GM11168 (cell line): Measurements from ENCODE around the gene CDON.

Experiments
- in situ Hi-C: fragments of 300-500 bp; cut with MboI; formaldehyde crosslinking; loops from one replicate; pipeline ENCODE4 v1.12.0; 2022; ENCODE audit warnings: low sequenced_read_pairs; ENCODE audit not compliant: unreplicated experiment

CDON gene

DNA sequence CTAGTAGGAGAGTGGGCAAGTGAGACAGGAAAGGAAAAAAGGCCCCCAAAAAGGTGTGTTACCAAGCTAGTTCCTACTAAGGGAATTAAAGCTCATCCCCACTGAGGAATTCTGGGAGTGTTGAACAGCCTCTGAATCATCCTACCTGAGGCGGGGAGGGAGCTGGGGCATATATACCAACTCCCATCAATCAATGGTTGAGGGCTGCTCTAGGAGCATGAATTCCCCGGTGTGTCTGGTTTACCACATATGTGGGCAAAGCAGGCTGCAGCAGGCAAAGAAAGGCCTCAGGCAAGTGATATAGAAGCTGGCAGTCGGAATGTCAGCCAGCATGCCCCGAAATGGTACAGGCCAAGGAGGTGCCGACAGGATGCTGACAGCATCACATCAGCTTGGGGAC is 23.6 kb upstream of the CDON start:
- in situ Hi-C loops: no loop called here

DNA sequence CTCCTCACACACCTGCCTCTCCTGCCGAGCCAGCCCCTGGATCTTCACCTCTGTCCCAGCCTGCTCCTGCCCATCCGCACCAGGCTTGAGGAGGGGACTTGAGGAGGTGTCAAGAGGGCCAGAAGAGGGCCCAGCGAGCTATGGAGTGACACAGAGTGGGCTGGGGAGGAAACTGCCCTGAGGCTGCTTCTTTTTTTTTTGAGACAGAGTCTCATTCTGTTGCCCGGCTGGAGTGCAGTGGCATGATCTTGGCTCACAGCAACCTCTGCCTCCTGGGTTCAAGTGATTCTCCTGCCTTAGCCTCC is 21.9 kb upstream of the CDON start:
- in situ Hi-C loops: no loop called here

DNA sequence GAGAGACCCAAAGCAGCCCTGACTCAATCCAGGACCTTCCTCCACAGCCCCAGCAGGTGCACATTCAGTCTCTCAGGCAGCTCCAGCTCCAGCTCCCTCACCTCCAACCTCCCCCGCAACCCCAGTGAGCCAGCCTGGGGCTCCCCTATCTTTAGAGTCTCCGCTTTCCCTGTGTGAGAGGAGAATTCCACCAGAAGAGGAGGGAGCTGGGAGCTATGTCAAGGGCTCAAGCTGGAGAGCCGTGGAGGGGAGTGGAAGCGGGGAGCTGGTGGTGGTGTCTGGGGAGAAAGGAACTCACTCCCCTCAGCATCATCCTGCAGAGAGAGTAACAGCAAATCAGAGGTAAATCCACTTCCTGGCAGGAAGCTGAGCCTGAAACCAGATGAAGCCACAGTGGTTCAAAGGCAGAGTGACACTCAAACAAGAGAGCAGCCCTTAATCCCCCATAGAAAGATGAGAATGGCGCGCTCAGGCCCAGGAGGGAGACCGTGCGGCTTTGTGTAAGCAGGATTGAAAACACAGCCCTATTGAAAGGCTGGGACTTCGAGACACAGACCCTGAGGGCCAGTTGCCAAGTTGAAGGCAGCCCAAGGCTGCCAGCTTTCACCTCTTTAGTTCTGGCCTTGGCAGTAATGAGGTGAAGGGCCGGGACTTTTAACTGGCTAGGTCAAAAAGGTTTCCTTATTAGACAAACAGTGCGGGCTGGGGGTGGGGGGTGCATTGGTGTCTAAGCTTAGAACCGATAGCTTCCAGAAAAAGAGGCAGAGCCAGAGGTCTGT is 21.4 kb upstream of the CDON start:
- in situ Hi-C loops: no loop called here

DNA sequence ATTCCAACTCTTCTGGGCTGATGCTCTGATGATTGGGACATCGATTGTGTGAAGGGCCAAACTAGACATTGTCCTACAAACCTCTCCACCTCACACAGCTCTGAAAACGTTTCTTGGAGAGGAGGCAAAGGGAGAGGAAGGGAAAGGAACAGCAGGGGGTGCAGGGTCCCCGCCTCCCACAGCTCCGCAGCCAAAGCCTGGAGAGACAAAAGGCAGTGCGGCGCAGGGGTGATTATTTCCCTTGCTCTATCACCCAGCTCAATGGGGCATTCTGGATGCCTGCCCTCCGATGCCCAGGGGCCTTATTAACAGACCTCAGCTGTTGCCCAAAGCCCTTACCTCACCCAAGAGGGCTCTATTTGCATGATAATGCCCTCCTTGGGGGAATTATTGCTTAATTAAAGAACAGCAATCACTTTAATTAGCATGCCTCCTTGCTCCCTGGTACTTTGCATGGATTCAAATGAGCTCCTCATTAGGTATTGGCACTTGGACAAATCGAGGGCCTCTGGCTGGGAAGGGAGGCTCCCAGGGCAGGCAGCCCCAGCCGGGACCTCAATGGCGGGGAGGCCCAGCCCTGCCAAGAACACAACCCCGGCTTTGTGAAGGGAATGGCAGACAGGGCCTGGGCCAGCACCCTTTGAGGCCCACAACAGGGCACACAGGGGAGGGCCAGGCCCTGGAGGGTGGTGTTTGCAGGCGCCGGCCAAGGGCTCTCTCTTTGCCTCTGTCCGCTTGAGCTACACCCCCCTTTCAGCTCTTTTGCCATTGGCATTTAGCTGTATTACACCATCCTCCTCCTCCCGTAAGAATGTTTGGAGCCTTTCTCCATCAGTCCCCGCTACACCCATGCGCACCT is 19.8 kb upstream of the CDON start:
- in situ Hi-C loops: no loop called here

DNA sequence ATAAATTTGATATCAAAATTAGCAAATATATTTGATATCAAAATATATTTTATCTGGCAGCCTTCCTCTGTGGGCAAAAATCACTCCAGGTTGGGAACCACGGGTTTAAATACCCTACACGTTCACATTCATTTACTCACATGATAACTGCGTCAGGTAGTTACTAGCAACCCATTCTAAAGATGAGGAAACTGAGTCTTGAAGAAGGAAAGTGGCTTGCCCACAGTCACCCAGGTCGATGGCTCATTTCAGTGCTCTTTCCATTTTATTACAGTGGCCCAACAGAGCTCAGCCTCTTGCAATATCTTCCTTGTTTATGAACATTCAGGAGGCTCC is 19.2 kb upstream of the CDON start:
- in situ Hi-C loops: no loop called here

DNA sequence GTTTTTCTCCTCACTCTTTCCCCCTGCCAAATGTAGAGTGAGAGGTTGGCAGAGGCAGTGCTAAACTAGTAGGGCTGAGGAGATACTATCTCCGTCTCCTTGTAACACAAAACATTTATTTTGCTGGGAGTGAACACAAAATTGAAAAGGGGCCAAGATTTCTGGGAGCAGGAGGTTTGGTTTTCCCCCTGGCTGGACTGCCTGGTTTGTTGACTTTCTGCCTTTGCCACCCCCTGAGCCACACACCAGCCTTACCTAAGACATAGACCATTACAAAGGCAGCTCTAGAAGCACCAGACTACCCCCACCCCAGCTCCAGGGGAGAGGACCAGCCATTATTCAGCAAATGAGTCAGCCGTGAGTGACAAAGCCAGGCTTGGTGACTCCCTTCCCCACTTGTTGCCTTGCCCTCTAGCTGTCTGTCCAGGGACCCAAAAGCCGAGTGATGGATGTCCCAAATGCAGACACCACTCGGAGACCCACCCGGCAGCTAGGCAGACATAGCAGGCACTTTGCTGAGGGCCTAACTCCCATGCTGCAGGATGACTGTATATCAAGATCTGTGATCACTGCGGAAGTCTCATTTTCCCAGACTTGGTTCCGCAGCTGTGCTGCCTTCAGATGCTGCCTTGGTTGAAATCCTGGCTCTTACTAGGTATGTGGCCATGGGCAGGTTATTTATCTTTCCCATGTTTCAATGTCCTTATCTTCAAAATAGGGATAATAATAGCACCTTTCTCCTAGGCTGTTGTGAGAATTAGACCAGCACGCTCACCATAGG is 17.7 kb upstream of the CDON start:
- in situ Hi-C loops: no loop called here

DNA sequence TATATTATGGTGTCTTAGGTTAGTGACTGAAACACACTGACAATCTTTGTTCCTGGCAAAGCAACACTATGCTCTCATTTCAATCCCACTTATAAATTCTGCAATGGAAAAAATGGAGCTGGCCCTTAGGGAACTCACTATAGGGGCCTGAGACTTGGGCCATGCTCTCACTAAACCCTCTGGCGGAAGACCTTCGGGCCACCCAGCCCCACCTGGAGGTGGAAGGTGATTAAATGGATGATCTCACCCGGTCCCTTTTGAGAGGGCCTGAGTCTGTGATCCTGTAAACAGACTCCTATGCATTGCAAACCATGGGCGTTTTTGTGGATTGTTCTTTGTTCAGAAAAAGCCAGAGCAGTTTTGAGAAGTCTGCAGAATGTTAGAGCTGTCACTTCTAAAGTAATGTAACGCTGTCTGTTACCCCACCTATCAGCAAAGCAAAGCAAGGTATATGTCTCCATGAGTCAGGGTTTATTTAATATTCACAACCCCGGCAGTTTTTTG is 17.0 kb upstream of the CDON start:
- in situ Hi-C loops: no loop called here

DNA sequence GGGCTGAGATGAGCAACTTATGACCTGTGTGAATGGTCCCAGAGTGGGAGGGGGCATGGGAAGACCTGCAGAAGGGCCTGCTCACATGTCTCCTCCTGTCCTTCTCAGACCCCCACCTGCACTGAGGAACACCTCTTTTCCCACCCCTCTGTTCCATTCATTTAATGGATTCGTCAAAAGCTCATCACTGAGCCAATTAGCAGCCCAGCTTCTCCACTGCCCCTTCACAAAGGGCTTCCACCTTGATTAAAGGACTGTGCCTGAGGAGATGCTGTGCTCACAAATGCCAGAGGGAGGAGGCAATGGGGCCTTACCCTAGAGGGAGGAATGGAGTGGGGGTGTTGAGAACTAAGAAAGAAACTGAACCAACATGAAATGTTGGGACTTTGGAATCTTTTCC is 14.0 kb upstream of the CDON start:
- in situ Hi-C loops: no loop called here

DNA sequence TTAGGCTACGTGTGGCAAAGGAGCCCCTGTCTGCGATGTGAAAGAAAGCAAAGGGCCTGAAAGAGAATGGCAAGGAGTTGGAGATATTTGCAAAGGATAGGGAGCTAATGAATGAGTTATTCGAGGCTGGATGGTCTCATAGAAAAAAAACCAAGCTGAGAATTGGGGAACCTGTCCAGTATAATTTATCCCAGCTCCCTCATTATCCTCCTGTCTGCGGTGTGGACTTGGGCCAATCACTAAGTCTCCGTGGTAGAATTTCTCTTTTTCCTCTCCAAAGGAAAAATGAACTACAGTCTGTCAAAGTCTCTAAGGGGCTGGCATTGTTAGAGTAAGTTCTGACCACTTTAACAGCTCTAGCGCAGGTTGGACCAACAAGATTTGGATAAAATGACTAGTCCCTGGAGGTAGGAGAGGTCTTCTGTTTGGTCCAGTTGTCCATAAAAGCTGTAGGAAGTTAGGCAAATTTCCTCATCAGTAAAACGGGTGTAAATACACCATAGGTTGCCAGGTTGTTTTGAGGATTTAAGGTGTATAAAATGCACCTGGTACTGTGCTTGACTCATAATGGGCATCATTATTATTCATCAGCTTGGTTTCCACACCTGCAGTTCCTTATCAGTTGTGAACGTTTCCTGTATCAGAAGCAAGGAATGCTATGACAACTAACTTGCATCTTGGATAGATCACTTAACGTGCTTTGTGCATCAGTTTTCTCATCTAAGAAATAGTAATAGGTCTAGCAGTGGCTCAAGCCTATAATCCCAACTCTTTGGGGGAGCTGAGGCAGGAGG is 10.3 kb upstream of the CDON start:
- in situ Hi-C loops: loop anchor here (5.0 kb wide), 1 partner anchor 104 kb away; no protein-coding TSS in a partner anchor

DNA sequence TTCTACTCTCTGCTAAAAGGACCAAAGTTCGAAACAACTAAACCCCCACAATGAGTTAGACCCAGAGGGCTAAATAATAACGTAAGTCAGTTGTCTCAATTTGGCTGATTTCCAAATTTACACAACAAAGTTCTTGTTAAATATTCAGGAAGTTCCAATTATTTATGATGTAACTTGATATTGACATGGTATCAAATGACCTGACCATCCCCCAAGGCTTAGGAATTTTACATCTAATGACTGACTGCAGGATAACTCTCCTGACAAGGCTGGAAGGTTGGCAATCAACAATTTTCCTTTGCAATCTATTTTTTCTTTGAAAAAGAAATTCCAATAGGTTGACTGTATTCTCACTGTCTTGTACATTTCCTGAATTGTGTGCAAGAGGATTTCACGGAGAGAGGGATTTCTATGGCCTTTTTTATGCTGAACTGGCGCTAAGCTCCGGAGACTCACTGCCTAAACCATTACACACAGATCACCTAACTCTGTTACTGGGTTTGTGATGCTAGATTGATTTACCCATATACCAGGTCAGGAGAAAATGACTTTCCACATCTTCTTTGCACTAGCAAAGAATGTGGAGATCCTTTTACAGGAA is 9.6 kb upstream of the CDON start:
- in situ Hi-C loops: loop anchor here (5.0 kb wide), 1 partner anchor 105 kb away; no protein-coding TSS in a partner anchor

DNA sequence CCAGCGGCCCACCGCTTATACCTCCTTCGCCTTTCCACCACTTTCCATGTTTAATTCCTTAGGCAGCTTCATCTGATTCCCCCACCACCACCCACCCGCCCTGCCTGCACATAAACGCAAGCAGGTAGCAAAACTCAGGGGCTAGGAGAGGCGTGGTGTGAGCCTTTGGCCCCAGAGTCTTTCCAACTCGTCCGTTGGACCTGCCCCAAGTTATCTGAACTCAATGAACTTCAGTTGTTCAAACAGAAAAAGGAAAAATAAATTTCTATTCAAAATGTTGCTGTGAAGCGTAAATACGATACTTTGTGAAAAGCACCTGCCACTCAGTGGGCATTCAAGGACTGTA is 814 bp upstream of the CDON start:
- in situ Hi-C loops: no loop called here

DNA sequence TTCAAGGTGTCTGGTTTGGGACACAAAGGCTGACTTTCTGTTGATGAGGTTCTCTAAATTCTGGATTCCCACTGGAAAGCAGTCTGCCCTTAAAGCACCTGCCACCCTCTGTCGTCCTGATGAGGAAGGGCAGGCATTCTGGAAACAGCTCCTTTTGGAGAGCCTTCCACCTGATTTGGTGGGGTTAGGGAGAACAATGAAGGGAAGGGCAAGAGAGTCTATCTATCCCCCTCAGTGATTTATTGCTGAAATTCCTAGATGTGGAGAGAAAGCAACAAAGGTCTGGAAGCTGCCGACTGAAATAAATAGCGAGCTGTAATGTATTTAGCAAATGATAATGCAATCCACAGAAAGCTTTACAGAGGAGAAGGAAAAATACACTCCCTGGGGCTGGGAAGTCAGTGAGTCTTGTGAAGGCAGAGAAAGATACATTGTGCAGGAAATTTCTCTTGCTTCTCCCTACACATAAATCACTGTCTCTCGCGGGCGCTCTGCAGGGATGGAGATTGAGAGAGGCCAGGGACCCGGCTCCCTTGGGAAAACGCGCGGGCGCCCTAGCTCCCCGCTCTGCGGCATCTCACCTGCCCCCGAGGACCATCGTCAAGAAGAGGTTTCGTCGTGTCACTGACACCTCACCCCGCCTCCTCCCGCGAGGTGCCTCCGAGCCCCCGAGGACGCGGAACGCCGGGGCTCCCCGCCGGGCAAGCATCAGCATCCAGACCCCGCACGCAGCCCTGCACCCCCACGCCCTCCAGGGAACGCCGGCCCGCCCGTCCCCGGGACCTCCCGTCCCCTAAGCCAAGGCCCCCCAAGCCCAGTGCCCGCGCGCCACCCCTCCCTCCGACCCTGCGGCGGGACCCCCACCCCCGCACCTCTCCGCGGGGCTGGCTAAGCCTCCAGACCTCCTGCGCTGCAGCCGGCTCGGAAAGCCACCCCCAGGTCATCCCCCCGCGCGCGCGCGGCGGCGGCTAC is 673 bp downstream of the CDON start:
- in situ Hi-C loops: no loop called here

DNA sequence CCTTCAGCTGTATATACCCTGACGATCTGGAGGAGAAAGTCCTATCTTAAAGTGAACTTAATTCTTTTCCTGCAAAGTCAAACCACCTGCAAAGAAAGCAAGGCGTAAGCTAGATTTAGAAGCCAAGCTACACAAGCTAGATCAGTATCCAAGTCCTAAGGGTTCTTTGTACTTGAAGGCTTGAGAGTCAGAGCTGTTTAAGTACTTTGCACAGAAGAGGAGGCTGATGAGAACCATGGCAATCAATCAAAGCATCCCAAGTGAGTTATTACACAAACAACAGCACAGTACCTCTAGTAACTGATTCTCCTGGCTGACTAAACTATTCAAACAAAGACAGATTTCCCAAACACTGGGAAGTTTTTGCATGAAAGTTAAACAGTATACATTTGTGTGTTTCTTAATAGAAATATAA is 1.9 kb downstream of the CDON start:
- in situ Hi-C loops: no loop called here

DNA sequence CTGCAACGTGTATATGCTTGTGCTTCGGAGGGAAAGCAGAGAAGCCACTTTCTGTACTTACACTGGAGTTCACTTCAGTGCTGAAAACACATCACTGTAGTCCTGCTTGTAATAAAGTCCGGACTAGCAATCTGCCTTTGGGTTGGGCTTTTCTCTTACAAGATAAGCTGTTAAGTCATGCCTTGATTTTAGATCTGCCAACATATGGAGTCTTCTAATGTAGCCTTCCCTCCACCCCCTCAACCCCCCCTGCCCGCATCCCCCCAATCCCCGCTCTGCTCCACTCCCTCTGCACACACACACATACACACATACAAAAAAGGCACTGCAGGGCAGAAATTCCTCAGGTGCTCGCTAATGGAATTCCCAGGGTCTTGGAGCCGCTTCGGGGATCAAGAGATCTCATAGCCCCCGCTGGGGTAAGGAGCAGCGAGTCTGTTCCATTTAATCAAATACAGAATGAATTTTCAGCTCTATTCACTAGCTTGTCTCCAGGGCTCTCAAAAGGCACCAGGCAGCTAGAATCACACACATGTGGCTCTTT is 3.4 kb downstream of the CDON start:
- in situ Hi-C loops: no loop called here

DNA sequence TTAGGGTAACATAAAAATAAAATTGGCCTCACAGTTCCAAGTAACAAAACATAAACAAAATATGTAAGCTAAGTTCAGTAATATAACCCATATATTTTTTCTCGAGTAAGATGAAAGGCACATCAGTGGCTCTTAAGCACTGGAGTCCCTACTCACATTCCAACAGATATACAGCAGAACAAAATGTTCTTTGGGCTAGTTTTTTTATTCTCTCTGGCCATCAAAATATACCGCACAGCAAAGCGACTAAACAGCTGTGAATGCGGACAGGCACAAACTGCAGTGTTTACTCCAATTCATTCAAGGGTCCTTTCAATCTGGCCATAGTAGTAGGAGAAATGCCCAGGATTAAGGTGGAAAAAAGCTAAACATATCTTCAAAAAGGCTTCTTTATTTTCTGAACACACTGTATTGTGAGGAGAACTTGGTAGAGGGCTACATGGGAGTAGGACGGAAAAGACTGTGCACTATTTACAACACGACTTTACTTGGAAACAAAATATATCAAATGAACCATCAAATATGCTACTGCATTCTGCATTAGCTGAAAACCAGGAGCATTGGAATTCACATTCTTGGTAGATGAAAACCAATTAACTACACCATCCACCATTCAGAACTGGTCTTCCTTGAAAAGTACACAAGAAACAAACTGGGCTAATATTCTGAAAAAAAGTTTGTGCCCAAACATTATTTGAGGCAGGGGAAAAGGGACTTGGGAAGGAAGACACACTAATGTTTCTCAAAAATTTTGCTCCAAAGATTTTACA is 4.4 kb downstream of the CDON start:
- in situ Hi-C loops: no loop called here

DNA sequence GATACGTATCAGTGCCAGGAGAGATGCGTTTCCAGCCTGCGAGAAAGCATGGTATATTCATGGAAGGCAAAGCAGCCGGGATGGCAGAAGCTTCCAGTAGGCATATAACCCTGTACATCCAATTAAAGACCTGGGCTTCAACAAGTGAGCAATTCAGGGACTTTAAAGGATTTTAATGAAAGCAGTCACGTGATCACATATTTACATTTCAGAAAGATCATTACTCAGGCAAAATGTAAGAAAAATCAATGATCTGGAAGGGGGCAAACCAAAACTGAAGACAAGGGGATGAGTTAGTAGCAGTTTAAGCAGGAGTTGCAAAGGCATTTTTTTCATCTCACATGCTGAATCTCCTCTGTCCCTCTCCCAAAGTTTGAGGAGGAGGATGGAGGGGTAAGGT is 7.8 kb downstream of the CDON start:
- in situ Hi-C loops: no loop called here

DNA sequence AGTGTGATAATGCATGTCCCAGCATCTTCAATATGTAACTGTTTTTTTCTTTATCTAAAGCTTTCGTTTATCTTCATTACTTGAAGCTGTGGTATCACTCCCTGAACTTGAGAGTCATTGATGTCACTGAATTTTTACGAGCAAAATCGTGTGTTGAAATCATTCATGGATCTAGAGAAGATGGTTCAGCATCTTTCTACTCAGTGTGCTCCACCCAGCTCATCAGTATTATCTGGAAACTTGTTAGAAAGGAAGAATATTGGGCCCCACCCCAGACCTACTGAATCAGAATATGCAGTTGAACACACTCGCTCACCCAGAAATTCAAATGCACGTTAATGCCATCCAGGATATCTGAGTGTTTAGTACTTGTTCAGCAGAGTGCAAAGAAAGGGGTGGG is 8.3 kb downstream of the CDON start:
- in situ Hi-C loops: no loop called here
